H9 (cell line): Measurements from ENCODE around the gene PTPDC1. TPM values are rescaled to one million over a fixed set of nuclear protein-coding genes. Genes with fewer than 3 reads are reported as not detected.

Source experiments
- DNase-seq: peaks from one replicate; pipeline ENCODE4 v3.0.0-alpha.2; 2017
- H2AFZ ChIP-seq: one replicate; pipeline ENCODE4 v1.6.1; 2013; ENCODE audit warnings: mild to moderate bottlenecking, low read length, control low read depth, moderate library complexity
- H2AK5ac ChIP-seq: 2 replicates; pipeline ENCODE4 v1.6.1; 2013; ENCODE audit warnings: low read length, control low read depth, mixed read lengths; ENCODE audit not compliant: insufficient read length
- H2BK120ac ChIP-seq: one replicate; pipeline ENCODE4 v1.6.1; 2013; ENCODE audit warnings: low read depth, mild to moderate bottlenecking, low read length, control low read depth, inconsistent platforms; ENCODE audit not compliant: poor library complexity, severe bottlenecking
- H2BK12ac ChIP-seq: 2 replicates; pipeline ENCODE4 v1.6.1; 2013; ENCODE audit warnings: low read length, control low read depth, mixed read lengths, low read depth; ENCODE audit not compliant: insufficient read length
- H2BK15ac ChIP-seq: 2 replicates; pipeline ENCODE4 v1.6.1; 2013; ENCODE audit warnings: low read depth, low read length, control low read depth
- H2BK20ac ChIP-seq: one replicate; pipeline ENCODE4 v1.6.1; 2013; ENCODE audit warnings: low read depth, mild to moderate bottlenecking, low read length, control low read depth, inconsistent platforms; ENCODE audit not compliant: poor library complexity, severe bottlenecking
- H2BK5ac ChIP-seq: 2 replicates; pipeline ENCODE4 v1.6.1; 2013; ENCODE audit warnings: low read length, control low read depth, mixed read lengths; ENCODE audit not compliant: insufficient read length
- H3K14ac ChIP-seq: 2 replicates; pipeline ENCODE4 v1.6.1; 2013; ENCODE audit warnings: low read length, control low read depth; ENCODE audit not compliant: insufficient read depth
- H3K18ac ChIP-seq: 2 replicates; pipeline ENCODE4 v1.6.1; 2013; ENCODE audit warnings: low read depth, mild to moderate bottlenecking, mixed read lengths, low read length, control low read depth; ENCODE audit not compliant: insufficient read length
- H3K23ac ChIP-seq: 2 replicates; pipeline ENCODE4 v1.6.1; 2013; ENCODE audit warnings: low read length, control low read depth, mixed read lengths, low read depth; ENCODE audit not compliant: insufficient read length
- H3K23me2 ChIP-seq: 2 replicates; pipeline ENCODE4 v1.6.1; 2013; ENCODE audit warnings: low read depth, mild to moderate bottlenecking, mixed read lengths, low read length, control low read depth; ENCODE audit not compliant: insufficient read length, poor library complexity, severe bottlenecking
- H3K27ac ChIP-seq: 2 replicates; pipeline ENCODE4 v1.5.1; 2013; ENCODE audit warnings: low read length, control low read depth, mixed read lengths, low read depth; ENCODE audit not compliant: insufficient read length
- H3K27me3 ChIP-seq: 2 replicates; pipeline ENCODE4 v1.6.1; 2013; ENCODE audit warnings: low read length, control low read depth, inconsistent platforms; ENCODE audit not compliant: insufficient read depth
- H3K4ac ChIP-seq: 2 replicates; pipeline ENCODE4 v1.6.1; 2013; ENCODE audit warnings: low read depth, mild to moderate bottlenecking, control low read depth, inconsistent platforms, low read length, moderate library complexity
- H3K4me1 ChIP-seq: 2 replicates; pipeline ENCODE4 v1.6.1; 2013; ENCODE audit warnings: low read length, control low read depth, inconsistent platforms; ENCODE audit not compliant: insufficient read depth
- H3K4me2 ChIP-seq: 2 replicates; pipeline ENCODE4 v1.6.1; 2013; ENCODE audit warnings: low read length, control low read depth, mixed read lengths; ENCODE audit not compliant: insufficient read length, insufficient read depth
- H3K56ac ChIP-seq: 2 replicates; pipeline ENCODE4 v1.6.1; 2013; ENCODE audit warnings: low read depth, mild to moderate bottlenecking, mixed read lengths, low read length, control low read depth; ENCODE audit not compliant: insufficient read length
- H3K79me1 ChIP-seq: 2 replicates; pipeline ENCODE4 v1.6.1; 2013; ENCODE audit warnings: low read depth, mild to moderate bottlenecking, moderate library complexity, low read length, control low read depth, inconsistent platforms; ENCODE audit not compliant: insufficient read depth, poor library complexity, severe bottlenecking
- H3K79me2 ChIP-seq: 2 replicates; pipeline ENCODE4 v1.6.1; 2013; ENCODE audit warnings: low read length, control low read depth, inconsistent platforms; ENCODE audit not compliant: insufficient read depth
- H3K9ac ChIP-seq: 2 replicates; pipeline ENCODE4 v1.6.1; 2013; ENCODE audit warnings: low read length, control low read depth, mixed read lengths; ENCODE audit not compliant: insufficient read length; ENCODE audit errors: extremely low read depth
- H3K9me3 ChIP-seq: one replicate; pipeline ENCODE4 v1.6.1; 2013; ENCODE audit warnings: low read depth, low read length, inconsistent platforms; ENCODE audit not compliant: control insufficient read depth
- H3T11ph ChIP-seq: one replicate; pipeline ENCODE4 v1.6.1; 2013; ENCODE audit warnings: mild to moderate bottlenecking, low read length, control low read depth, inconsistent platforms
- H4K20me1 ChIP-seq: one replicate; pipeline ENCODE4 v1.6.1; 2013; ENCODE audit not compliant: control insufficient read depth, insufficient read length, insufficient read depth
- H4K5ac ChIP-seq: 2 replicates; pipeline ENCODE4 v1.6.1; 2013; ENCODE audit warnings: low read depth, mild to moderate bottlenecking, mixed read lengths, low read length, control low read depth; ENCODE audit not compliant: insufficient read length
- H4K8ac ChIP-seq: replicated peaks from 2 replicates; pipeline ENCODE4 v1.6.1; 2013; ENCODE audit warnings: low read length, control low read depth, mixed read lengths, low read depth; ENCODE audit not compliant: insufficient read length
- H4K91ac ChIP-seq: 2 replicates; pipeline ENCODE4 v1.6.1; 2013; ENCODE audit warnings: low read depth, mild to moderate bottlenecking, moderate library complexity, mixed read lengths, low read length, control low read depth; ENCODE audit not compliant: insufficient read length
- H3K27ac Mint-ChIP-seq, 3 experiments: 2 replicates in 2 of 3; 3 replicates in 1 of 3; pipeline ENCODE4 v1.8.0; 2020 to 2021; ENCODE audit warnings: mixed read lengths in 3 of 3, mild to moderate bottlenecking in 1 of 3, moderate library complexity in 1 of 3
- H3K27me3 Mint-ChIP-seq: 2 replicates; pipeline ENCODE4 v1.8.0; 2021; ENCODE audit warnings: low read depth, mild to moderate bottlenecking, moderate library complexity, mixed read lengths
- H3K36me3 Mint-ChIP-seq, 3 experiments: 2 replicates in 2 of 3; 3 replicates in 1 of 3; pipeline ENCODE4 v1.8.0; 2020 to 2021; ENCODE audit warnings: low read depth in 3 of 3, mixed read lengths in 3 of 3; ENCODE audit not compliant: insufficient read depth in 1 of 3
- H3K4me1 Mint-ChIP-seq, 2 experiments: 2 replicates each; pipeline ENCODE4 v1.8.0; 2020; ENCODE audit warnings: mixed read lengths in 2 of 2
- H3K4me3 Mint-ChIP-seq, 2 experiments: 2 replicates in 1 of 2; 3 replicates in 1 of 2; pipeline ENCODE4 v1.8.0; 2020 to 2021; ENCODE audit warnings: mild to moderate bottlenecking in 2 of 2, mixed read lengths in 2 of 2, moderate library complexity in 1 of 2
- H3K9me3 Mint-ChIP-seq, 2 experiments: 2 replicates in 1 of 2; 3 replicates in 1 of 2; pipeline ENCODE4 v1.8.0; 2020; ENCODE audit warnings: mild to moderate bottlenecking in 2 of 2, mixed read lengths in 2 of 2, moderate library complexity in 1 of 2
- WGBS: extraction: QIAGEN DNeasy Blood & Tissue Kit; methylation state at CpG from one replicate; pipeline ENCODE4 v1.1.7; 2013; ENCODE audit warnings: missing lambda C conversion rate, low lambda C conversion rate, mixed read lengths; ENCODE audit not compliant: insufficient read length; ENCODE audit errors: extremely low coverage; 5-methylcytosine and 5-hydroxymethylcytosine counted together
- total RNA-seq: library from RNA; stranded (reverse); gene quantifications from 2 replicates; pipeline ENCODE4 v1.2.1, GENCODE V29; 2021
- TF ChIP-seq, protein P1 (sequence below): fragments of 200-600 bp; sonication (generic); conservative IDR thresholded peaks from 3 replicates; pipeline ENCODE4 v1.8.0; 2021; ENCODE audit warnings: antibody characterized with exemption, mild to moderate bottlenecking

The PTPDC1 gene
- total RNA-seq, 1 experiment from 2014 or later, result 4.8 TPM

GRCh38 chr9:94081864-94082463, 2.3 kb upstream of the PTPDC1 start:
- Mint-ChIP-seq H3K36me3 (no peaks in the 10 kb centered on the region; a peak in 1 of 7 replicates), H3K27me3 (no peaks in the 10 kb centered on the region), H3K4me3 (no peak overlapping the region), H3K27ac (no peak overlapping the region), H3K4me1 (peaks cover 17 to 25% of the 10 kb centered on the region in 2 experiments), H3K9me3 (no peaks in the 10 kb centered on the region)
- Histone ChIP-seq H2BK5ac (no peak overlapping the region), H3K18ac (no peak overlapping the region), H2BK15ac (no peak overlapping the region), H3K79me2 (no peaks in the 10 kb centered on the region), H3T11ph (no peak overlapping the region), H3K79me1 (no peaks in the 10 kb centered on the region), H3K9me3 (no peaks in the 10 kb centered on the region), H3K23me2 (no peaks in the 10 kb centered on the region), H3K14ac (no peak overlapping the region), H4K5ac (no peak overlapping the region), H3K27me3 (no peaks in the 10 kb centered on the region), H2BK20ac (no peak overlapping the region), H3K4me2 (no peak overlapping the region), H3K27ac (no peak overlapping the region), H4K8ac (no peak overlapping the region), H2AFZ (no peak overlapping the region), H3K4me1 (0 out of 2 replicates have a peak, but pooled peaks cover 3% of the 10 kb centered on the region), H2BK120ac (no peak overlapping the region), H2BK12ac (no peak overlapping the region), H2AK5ac (no peak overlapping the region), H3K4ac (no peak overlapping the region), H3K9ac (no peak overlapping the region), H4K20me1 (no peaks in the 10 kb centered on the region), H3K23ac (no peak overlapping the region), H4K91ac (no peak overlapping the region), H3K56ac (no peak overlapping the region)
- DNase-seq, result no peak
- TF ChIP-seq, protein P1, sequence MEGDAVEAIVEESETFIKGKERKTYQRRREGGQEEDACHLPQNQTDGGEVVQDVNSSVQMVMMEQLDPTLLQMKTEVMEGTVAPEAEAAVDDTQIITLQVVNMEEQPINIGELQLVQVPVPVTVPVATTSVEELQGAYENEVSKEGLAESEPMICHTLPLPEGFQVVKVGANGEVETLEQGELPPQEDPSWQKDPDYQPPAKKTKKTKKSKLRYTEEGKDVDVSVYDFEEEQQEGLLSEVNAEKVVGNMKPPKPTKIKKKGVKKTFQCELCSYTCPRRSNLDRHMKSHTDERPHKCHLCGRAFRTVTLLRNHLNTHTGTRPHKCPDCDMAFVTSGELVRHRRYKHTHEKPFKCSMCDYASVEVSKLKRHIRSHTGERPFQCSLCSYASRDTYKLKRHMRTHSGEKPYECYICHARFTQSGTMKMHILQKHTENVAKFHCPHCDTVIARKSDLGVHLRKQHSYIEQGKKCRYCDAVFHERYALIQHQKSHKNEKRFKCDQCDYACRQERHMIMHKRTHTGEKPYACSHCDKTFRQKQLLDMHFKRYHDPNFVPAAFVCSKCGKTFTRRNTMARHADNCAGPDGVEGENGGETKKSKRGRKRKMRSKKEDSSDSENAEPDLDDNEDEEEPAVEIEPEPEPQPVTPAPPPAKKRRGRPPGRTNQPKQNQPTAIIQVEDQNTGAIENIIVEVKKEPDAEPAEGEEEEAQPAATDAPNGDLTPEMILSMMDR, result no peak
- WGBS, result no CpG with 5 or more reads among the region's 8 CpGs
